22Rv1 (cell line): ENCODE data around the gene NEK4.

Experiments used
- H3K27ac ChIP-seq: fragments of 450-650 bp; 2 replicates; pipeline ENCODE4 v1.5.1; 2017
- CTCF ChIP-seq: fragments of 450-650 bp; IDR thresholded peaks from 2 replicates; pipeline ENCODE4 v1.5.1; 2017; ENCODE audit warnings: mild to moderate bottlenecking
- ZFX ChIP-seq: fragments of 450-650 bp; IDR thresholded peaks from 2 replicates; pipeline ENCODE4 v1.6.1; 2017; ENCODE audit warnings: antibody characterized with exemption, borderline replicate concordance

NEK4 gene

GRCh38 chr3:52770496-52771333 lies at the start of gene NEK4:
TSS of gene NEK4 (minus strand) at chr3:52770940. CDS start at chr3:52770746, 194 bp downstream.
- TF ChIP-seq ZFX = no peak
- peak within 1 kb of the TSS; percentile 91 for H3K27ac ChIP-seq

GRCh38 chr3:52819936-52820335 lies 49.2 kb upstream of the NEK4 start:
- no peak overlapping the region for H3K27ac ChIP-seq
- no peak for TF ChIP-seq CTCF
- no peak for TF ChIP-seq ZFX

- TF ChIP-seq ZFX = no peak
- no peak for TF ChIP-seq CTCF
- H3K27ac ChIP-seq = no peak overlapping the region
Measured at GRCh38 chr3:52817860-52818259, 47.1 kb upstream of the NEK4 start.

GRCh38 chr3:52817221-52817620 lies 46.5 kb upstream of the NEK4 start:
- H3K27ac ChIP-seq = no peak overlapping the region
- TF ChIP-seq ZFX (no peak), CTCF (no peak)

GRCh38 chr3:52816654-52817053 lies 45.9 kb upstream of the NEK4 start:
- TF ChIP-seq ZFX (no peak), CTCF (no peak)

GRCh38 chr3:52816199-52816598 lies 45.5 kb upstream of the NEK4 start:
- H3K27ac ChIP-seq = no peak overlapping the region
- TF ChIP-seq ZFX = no peak
- no peak for TF ChIP-seq CTCF

More at GRCh38 chr3:52816654-52817053, 45.9 kb upstream of the NEK4 start:
- H3K27ac ChIP-seq = no peak overlapping the region

GRCh38 chr3:52813810-52814209 lies 43.1 kb upstream of the NEK4 start:
- no peak overlapping the region for H3K27ac ChIP-seq
- TF ChIP-seq ZFX (no peak), CTCF (no peak)
